ENCODE measurements around the gene DENND1A.

DENND1A gene

GRCh38 chr9:123717581-123718175, 212.2 kb downstream of the DENND1A start:
- no peak for DNase-seq

GRCh38 chr9:123716339-123716945, 213.5 kb downstream of the DENND1A start:
- DNase-seq, result no peak

GRCh38 chr9:123715258-123715657, 214.7 kb downstream of the DENND1A start:
- no peak for DNase-seq

GRCh38 chr9:123713282-123713681, 216.6 kb downstream of the DENND1A start:
- no peak for DNase-seq

- DNase-seq, result no peak
Observed at GRCh38 chr9:123712399-123712798, 217.5 kb downstream of the DENND1A start.

- DNase-seq, result no peak
Observed at GRCh38 chr9:123710299-123710698, 219.6 kb downstream of the DENND1A start.

- DNase-seq, result no peak
Observed at GRCh38 chr9:123702483-123702882, 227.4 kb downstream of the DENND1A start.

GRCh38 chr9:123697686-123698085, 232.2 kb downstream of the DENND1A start:
- DNase-seq, result no peak

GRCh38 chr9:123696476-123696875, 233.4 kb downstream of the DENND1A start:
- DNase-seq, result no peak

GRCh38 chr9:123695386-123695785, 234.5 kb downstream of the DENND1A start:
- no peak for DNase-seq

GRCh38 chr9:123691765-123692303, 238.1 kb downstream of the DENND1A start:
- DNase-seq, result no peak

GRCh38 chr9:123689701-123690428, 240.1 kb downstream of the DENND1A start:
- DNase-seq, result no peak

- DNase-seq, result peak; percentile 58
Observed at GRCh38 chr9:123687246-123687751, 242.6 kb downstream of the DENND1A start.

- no peak for DNase-seq
Observed at GRCh38 chr9:123686829-123687192, 243.1 kb downstream of the DENND1A start.

- peak; percentile 64 for DNase-seq
Observed at GRCh38 chr9:123686131-123686828, 243.6 kb downstream of the DENND1A start.

GRCh38 chr9:123685489-123686083, 244.3 kb downstream of the DENND1A start:
- DNase-seq, result peak; percentile 53

- DNase-seq, result no peak
Observed at GRCh38 chr9:123684393-123685149, 245.4 kb downstream of the DENND1A start.

GRCh38 chr9:123682746-123683145, 247.2 kb downstream of the DENND1A start:
- no peak for DNase-seq

- no peak for DNase-seq
Observed at GRCh38 chr9:123680352-123680751, 249.6 kb downstream of the DENND1A start.

GRCh38 chr9:123679330-123679987, 250.5 kb downstream of the DENND1A start:
- peak; percentile 13 for DNase-seq

GRCh38 chr9:123678878-123679329, 251.0 kb downstream of the DENND1A start:
- no peak for DNase-seq
